GM18870 (cell line): ENCODE results near the gene KLHL13.

Experiments used
- ATAC-seq: cut with Tn5 transposase; IDR thresholded peaks from one replicate; pipeline ENCODE4 v1.9.1; 2021; ENCODE audit warnings: moderate library complexity; ENCODE audit not compliant: unreplicated experiment

KLHL13 gene

GRCh38 chrX:117895418-117895817, 221.2 kb downstream of the KLHL13 start:
- no peak for ATAC-seq

- ATAC-seq: no peak
These were observed 224.1 kb downstream of the KLHL13 start for GRCh38 chrX:117892469-117892868.

- ATAC-seq: no peak
These were observed 244.8 kb downstream of the KLHL13 start for GRCh38 chrX:117871796-117872195.

- ATAC-seq: no peak
These were observed 256.1 kb downstream of the KLHL13 start for GRCh38 chrX:117860517-117860916.

DNA sequence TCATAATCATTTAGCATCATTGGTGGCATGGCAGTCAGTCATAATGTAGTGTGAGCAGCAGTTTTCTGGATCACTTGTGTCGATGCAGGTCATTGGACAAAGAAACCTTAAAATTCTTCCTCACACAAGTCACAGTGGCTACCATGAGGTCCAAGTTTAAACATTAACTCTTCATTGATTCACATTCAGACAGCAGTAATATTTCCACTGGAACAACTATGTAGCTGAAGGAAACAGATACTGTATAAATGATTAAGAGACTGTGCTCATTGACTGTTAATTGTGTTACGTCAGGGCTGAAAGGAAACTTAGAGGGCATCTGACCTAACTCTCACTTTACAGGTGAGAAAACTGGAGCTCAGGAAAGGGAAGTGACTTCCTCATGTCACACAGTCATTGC, 261.8 kb downstream of the KLHL13 start:
- no peak for ATAC-seq

DNA sequence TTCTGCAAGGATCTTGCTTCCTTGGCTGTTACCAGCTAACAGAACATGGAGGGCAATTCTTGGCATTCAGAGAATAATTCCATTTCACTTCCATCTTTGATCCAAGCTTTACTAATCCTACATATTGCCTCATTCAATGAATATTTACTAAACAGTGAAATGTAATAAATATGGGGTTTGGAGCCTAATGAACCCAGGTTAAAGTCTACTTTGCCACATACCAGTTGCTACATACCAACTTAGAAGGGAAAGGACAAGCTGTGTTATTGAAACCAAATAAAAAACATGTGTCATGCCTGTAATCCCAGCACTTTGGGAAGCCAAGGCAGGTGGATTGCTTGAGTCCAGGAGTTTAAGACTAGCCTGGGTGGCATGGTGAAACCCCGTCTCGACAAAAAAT, 265.6 kb downstream of the KLHL13 start:
- no peak for ATAC-seq
